Breast epithelium (tissue), 4 donors: ENCODE data around the gene METTL4. TPM values are rescaled to one million over a fixed set of nuclear protein-coding genes. Genes with fewer than 3 reads are reported as not detected.

Source experiments
- DNase-seq, 2 donors: peaks; one replicate each; pipeline ENCODE4 v3.0.0-alpha.2; 2019; ENCODE audit warnings: low spot score in 2 of 2
- H3K27ac ChIP-seq, 2 donors: fragments of 200-600 bp; sonication (generic) in 1 of 2; one replicate each; pipeline ENCODE4 v1.5.1; 2016 to 2019; ENCODE audit warnings: mild to moderate bottlenecking in 1 of 2
- H3K27me3 ChIP-seq, 2 donors: fragments of 200-600 bp; sonication (generic) in 1 of 2; one replicate each; pipeline versions ENCODE4 v1.5.1 to v1.6.0; 2017 to 2019; ENCODE audit warnings: control low read depth in 1 of 2, mild to moderate bottlenecking in 1 of 2
- H3K36me3 ChIP-seq: fragments of 200-600 bp; one replicate; pipeline ENCODE4 v1.5.1; 2019
- H3K4me1 ChIP-seq, 2 donors: fragments of 200-600 bp; sonication (generic); one replicate each; pipeline ENCODE4 v1.5.1; 2016 to 2019; ENCODE audit warnings: control low read depth in 1 of 2
- H3K4me3 ChIP-seq, 3 donors: fragments of 200-600 bp; sonication (generic); 1 replicate in 2 of 3; 2 replicates in 1 of 3; pipeline ENCODE4 v1.5.1; 2016 to 2019; ENCODE audit warnings: mild to moderate bottlenecking in 3 of 3, moderate library complexity in 2 of 3
- H3K9me3 ChIP-seq, 2 donors: fragments of 200-600 bp; sonication (generic) in 1 of 2; one replicate each; pipeline ENCODE4 v1.5.1; 2016 to 2019; ENCODE audit warnings: control low read depth in 1 of 2
- CTCF ChIP-seq, 3 donors: fragments of 450-650 bp; IDR thresholded peaks; one replicate each; pipeline ENCODE4 v1.5.1; 2016 to 2017; ENCODE audit warnings: antibody characterized with exemption in 3 of 3, mild to moderate bottlenecking in 3 of 3, moderate library complexity in 3 of 3
- POLR2A ChIP-seq: fragments of 450-650 bp; IDR thresholded peaks from one replicate; pipeline ENCODE4 v1.6.1; 2016; ENCODE audit warnings: antibody characterized with exemption, mild to moderate bottlenecking, moderate library complexity
- POLR2AphosphoS5 ChIP-seq, 3 donors: sonication (generic); formaldehyde crosslinking; IDR thresholded peaks; one replicate each; pipeline ENCODE4 v1.6.1; 2017; ENCODE audit warnings: antibody characterized with exemption in 3 of 3
- intact Hi-C: fragments of 100-400 bp; cut with DNase I; formaldehyde crosslinking; loops from one replicate; pipeline ENCODE4 v1.15.1; 2023; ENCODE audit warnings: low total_unique reads
- total RNA-seq, 3 donors: library from RNA; depleted of rRNA; stranded (reverse); fragments of >200 nt; gene quantifications; one replicate each; pipeline ENCODE4 v1.1.0, GENCODE V29; 2016

METTL4 gene
- total RNA-seq, 3 donors from 2014 or later: 4.0 to 11.3 (median 7.2) TPM

DNA sequence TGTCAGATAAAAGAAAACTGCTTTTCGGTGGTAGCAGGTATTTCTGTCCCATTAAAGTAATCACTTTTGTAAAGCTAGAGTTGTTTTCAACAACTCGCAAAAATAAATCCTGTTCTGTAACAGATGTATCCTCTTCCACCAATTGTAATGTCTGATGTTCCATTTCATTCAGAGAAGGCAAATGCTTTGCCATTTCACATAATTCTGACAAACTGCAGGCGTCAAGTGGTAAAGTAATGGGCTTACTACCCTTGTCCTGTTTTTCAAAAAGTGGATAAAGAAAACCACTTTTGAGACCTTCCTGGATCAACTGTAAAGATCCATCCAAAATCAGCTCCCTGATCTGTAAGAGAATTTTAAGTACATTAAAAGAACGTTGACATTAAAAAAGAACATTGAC is 16.6 kb downstream of the METTL4 start:
- intact Hi-C loops: no loop called here

GRCh38 chr18:2551425-2551824 is 19.9 kb downstream of the METTL4 start:
- TF ChIP-seq POLR2AphosphoS5 (IDR thresholded peaks at IDR 0.05): no peak
- TF ChIP-seq POLR2A: no peak
- TF ChIP-seq CTCF (IDR thresholded peaks at IDR 0.05): no peak
- no peaks in the 10 kb centered on the region for H3K27me3 ChIP-seq
- DNase-seq: no peak
- intact Hi-C loops: no loop called here
- no peaks in the 10 kb centered on the region for H3K4me1 ChIP-seq
- no peak overlapping the region for H3K27ac ChIP-seq
- no peaks in the 10 kb centered on the region for H3K36me3 ChIP-seq
- no peaks in the 10 kb centered on the region for H3K9me3 ChIP-seq
- H3K4me3 ChIP-seq: no peak overlapping the region

More for the DNA sequence above, 16.6 kb downstream of the METTL4 start:
- Histone ChIP-seq H3K4me3 (no peak overlapping the region), H3K4me1 (no peaks in the 10 kb centered on the region), H3K36me3 (no peaks in the 10 kb centered on the region), H3K9me3 (no peaks in the 10 kb centered on the region), H3K27me3 (no peaks in the 10 kb centered on the region), H3K27ac (no peak overlapping the region)
- no peak for DNase-seq
- no peak for TF ChIP-seq POLR2A
- TF ChIP-seq POLR2AphosphoS5 (IDR thresholded peaks at IDR 0.05): no peak
- no peak for TF ChIP-seq CTCF (IDR thresholded peaks at IDR 0.05)

DNA sequence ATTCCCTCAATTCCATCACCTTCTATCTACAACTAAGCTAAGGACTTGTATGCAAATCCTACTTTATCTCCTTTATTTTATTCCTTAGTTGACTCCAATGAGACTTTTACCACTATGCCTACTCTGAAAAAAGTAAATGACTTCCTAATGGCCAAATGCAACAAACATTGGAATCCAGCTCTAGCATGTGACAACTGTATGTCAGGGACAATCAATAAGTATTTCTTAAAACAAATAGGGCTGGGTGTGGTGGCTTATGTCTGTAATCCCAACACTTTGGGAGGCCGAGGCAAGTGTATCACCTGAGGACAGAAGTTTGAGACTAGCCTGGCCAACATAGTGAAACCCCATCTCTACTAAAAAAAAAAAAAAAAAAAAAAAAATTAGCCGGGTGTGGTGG is 21.8 kb downstream of the METTL4 start:
- DNase-seq: no peak
- no peaks in the 10 kb centered on the region for H3K4me1 ChIP-seq
- no peak for TF ChIP-seq POLR2A
- no peak for TF ChIP-seq POLR2AphosphoS5 (IDR thresholded peaks at IDR 0.05)
- no peak for TF ChIP-seq CTCF (IDR thresholded peaks at IDR 0.05)
- no peak overlapping the region for H3K27ac ChIP-seq
- H3K4me3 ChIP-seq: no peak overlapping the region
- intact Hi-C loops: no loop called here
- H3K9me3 ChIP-seq: no peaks in the 10 kb centered on the region
- H3K36me3 ChIP-seq: no peaks in the 10 kb centered on the region
- no peaks in the 10 kb centered on the region for H3K27me3 ChIP-seq

DNA sequence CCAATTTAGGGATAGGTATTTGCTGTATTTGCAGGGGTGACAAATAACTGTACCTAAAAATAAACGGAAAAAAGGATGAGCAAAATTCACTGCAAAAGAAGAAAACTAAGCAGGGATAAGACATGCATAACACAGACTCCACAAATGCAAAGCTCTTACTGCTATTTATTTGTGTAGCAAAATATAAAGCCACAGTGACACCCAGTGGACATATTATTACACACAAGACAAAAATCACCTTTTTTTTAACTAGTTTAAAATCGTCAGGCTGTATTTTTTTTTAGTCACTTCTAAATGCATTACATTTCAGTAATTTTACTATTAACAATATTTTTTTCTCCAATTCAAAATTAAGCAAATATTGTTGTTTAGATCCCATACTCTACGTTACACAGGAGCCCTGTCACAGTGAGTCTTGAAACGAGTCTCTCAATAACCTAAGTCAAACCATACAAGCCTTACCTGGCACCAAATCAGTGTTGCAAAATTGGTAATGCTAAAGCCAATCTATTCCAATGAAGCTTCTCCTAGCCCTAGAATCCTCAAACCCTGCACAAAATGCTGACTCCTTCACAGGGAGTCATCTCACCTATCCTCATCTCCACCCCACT is 23.7 kb downstream of the METTL4 start:
- no peak overlapping the region for H3K4me3 ChIP-seq
- no peak overlapping the region for H3K27ac ChIP-seq
- H3K27me3 ChIP-seq: no peaks in the 10 kb centered on the region
- no peaks in the 10 kb centered on the region for H3K36me3 ChIP-seq
- H3K4me1 ChIP-seq: no peaks in the 10 kb centered on the region
- no peak for DNase-seq
- intact Hi-C loops: no loop called here
- no peaks in the 10 kb centered on the region for H3K9me3 ChIP-seq
- TF ChIP-seq CTCF (IDR thresholded peaks at IDR 0.05) (peak in 2 of 3 donors; percentile 42 to 57), POLR2AphosphoS5 (IDR thresholded peaks at IDR 0.05) (no peak), POLR2A (no peak)

DNA sequence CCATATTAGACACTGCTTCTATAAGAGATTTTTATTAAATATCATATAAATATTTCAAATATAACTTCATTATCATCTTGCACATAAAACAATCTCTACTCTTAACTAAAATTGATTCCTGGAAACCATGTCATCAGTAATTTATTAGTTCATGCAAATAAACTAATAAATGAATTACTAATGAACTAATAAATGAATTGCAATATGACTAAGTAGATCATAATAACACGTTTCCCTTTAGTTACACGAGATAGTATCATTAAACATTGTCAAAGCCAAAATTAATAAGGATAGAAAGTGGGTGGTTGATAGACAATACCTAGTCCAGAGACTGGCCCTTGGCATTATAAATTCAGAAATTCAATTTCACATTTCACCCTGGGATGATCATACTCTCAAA is 26.1 kb downstream of the METTL4 start:
- no peak overlapping the region for H3K27ac ChIP-seq
- H3K36me3 ChIP-seq: peaks cover 4% of the 10 kb centered on the region
- H3K9me3 ChIP-seq: no peaks in the 10 kb centered on the region
- no peak for TF ChIP-seq POLR2AphosphoS5 (IDR thresholded peaks at IDR 0.05)
- TF ChIP-seq POLR2A: no peak
- TF ChIP-seq CTCF (IDR thresholded peaks at IDR 0.05): no peak
- intact Hi-C loops: no loop called here
- no peak for DNase-seq
- no peaks in the 10 kb centered on the region for H3K4me1 ChIP-seq
- no peaks in the 10 kb centered on the region for H3K27me3 ChIP-seq
- H3K4me3 ChIP-seq: no peak overlapping the region
